Stimulated activated naive B cell treated with anti-CD40 and anti-IgM and Interleukin-4, amounts not matched to agents 10 μg/mL and 1 μg/mL and 100 μg/mL, for 72 hours (primary cell): Measurements from ENCODE around the gene RGS8.
A peak's percentile ranks its signal among the peaks of the same experiment; 100 is the strongest.

Experiments
- ATAC-seq, 2 donors: fragments of 150-1000 bp; cut with Tn5 transposase; replicated peaks; 2 replicates each; pipeline ENCODE4 v1.10.0; 2021; ENCODE audit warnings: moderate library complexity in 1 of 2
- DNase-seq: peaks from one replicate; pipeline ENCODE4 v3.0.0; 2021
- H3K27ac Mint-ChIP-seq: one replicate; pipeline ENCODE4 v1.8.0; 2022; ENCODE audit warnings: mild to moderate bottlenecking, mixed read lengths
- H3K27me3 Mint-ChIP-seq, 2 donors: one replicate each; pipeline ENCODE4 v1.8.0; 2022; ENCODE audit warnings: mixed read lengths in 2 of 2
- H3K36me3 Mint-ChIP-seq, 2 donors: one replicate each; pipeline ENCODE4 v1.8.0; 2022; ENCODE audit warnings: mixed read lengths in 2 of 2, mild to moderate bottlenecking in 1 of 2
- H3K4me1 Mint-ChIP-seq, 2 donors: one replicate each; pipeline ENCODE4 v1.8.0; 2022; ENCODE audit warnings: mixed read lengths in 2 of 2, mild to moderate bottlenecking in 1 of 2
- H3K4me3 Mint-ChIP-seq, 2 donors: one replicate each; pipeline ENCODE4 v1.8.0; 2022; ENCODE audit warnings: mild to moderate bottlenecking in 2 of 2, mixed read lengths in 2 of 2, moderate library complexity in 1 of 2
- H3K9me3 Mint-ChIP-seq, 2 donors: one replicate each; pipeline ENCODE4 v1.8.0; 2022; ENCODE audit warnings: mixed read lengths in 2 of 2, mild to moderate bottlenecking in 1 of 2

RGS8 gene

GRCh38 chr1:182672487-182672836 is 11.9 kb downstream of the RGS8 start:
- Mint-ChIP-seq H3K9me3 (no peaks in the 10 kb centered on the region), H3K36me3 (no peaks in the 10 kb centered on the region), H3K27me3 (peaks cover 34 to 47% of the 10 kb centered on the region in 2 donors)

GRCh38 chr1:182671750-182672486 is 12.5 kb downstream of the RGS8 start:
- peak in 1 of 2 donors; percentile 72 for ATAC-seq
- Mint-ChIP-seq H3K27me3 (peaks cover 34 to 47% of the 10 kb centered on the region in 2 donors), H3K27ac (no peak overlapping the region)

More at GRCh38 chr1:182672487-182672836, 11.9 kb downstream of the RGS8 start:
- no peak for DNase-seq
- no peak overlapping the region for H3K27ac Mint-ChIP-seq
- H3K4me3 Mint-ChIP-seq: no peak overlapping the region
- H3K4me1 Mint-ChIP-seq: peaks cover 5 to 8% of the 10 kb centered on the region in 2 donors
- no peak for ATAC-seq

GRCh38 chr1:182670032-182670749 is 14.2 kb downstream of the RGS8 start:
- no peak for DNase-seq
- no peak for ATAC-seq
- no peak overlapping the region for H3K4me3 Mint-ChIP-seq
- H3K27ac Mint-ChIP-seq: no peak overlapping the region
- peaks cover 30 to 43% of the 10 kb centered on the region in 2 donors for H3K27me3 Mint-ChIP-seq
- H3K4me1 Mint-ChIP-seq: peaks cover 0 to 1% of the 10 kb centered on the region in 2 donors
- no peaks in the 10 kb centered on the region for H3K9me3 Mint-ChIP-seq
- H3K36me3 Mint-ChIP-seq: no peaks in the 10 kb centered on the region

More at GRCh38 chr1:182671750-182672486, 12.5 kb downstream of the RGS8 start:
- Mint-ChIP-seq H3K9me3 (no peaks in the 10 kb centered on the region), H3K4me3 (no peak overlapping the region), H3K36me3 (no peaks in the 10 kb centered on the region), H3K4me1 (peaks cover 5 to 6% of the 10 kb centered on the region in 2 donors)
- no peak for DNase-seq

GRCh38 chr1:182669266-182669665 is 15.1 kb downstream of the RGS8 start:
- H3K4me1 Mint-ChIP-seq: peaks cover 0 to 1% of the 10 kb centered on the region in 2 donors
- no peaks in the 10 kb centered on the region for H3K36me3 Mint-ChIP-seq
- ATAC-seq (no peak), DNase-seq (no peak)
- no peak overlapping the region for H3K4me3 Mint-ChIP-seq
- H3K27ac Mint-ChIP-seq: no peak overlapping the region
- H3K9me3 Mint-ChIP-seq: no peaks in the 10 kb centered on the region
- H3K27me3 Mint-ChIP-seq: peaks cover 32 to 37% of the 10 kb centered on the region in 2 donors

- H3K27me3 Mint-ChIP-seq: peaks cover 32% of the 10 kb centered on the region in 2 donors
- H3K4me3 Mint-ChIP-seq: no peak overlapping the region
- no peaks in the 10 kb centered on the region for H3K36me3 Mint-ChIP-seq
Measured at GRCh38 chr1:182668521-182669054, 15.8 kb downstream of the RGS8 start.

GRCh38 chr1:182667848-182668505 is 16.4 kb downstream of the RGS8 start:
- Mint-ChIP-seq H3K4me1 (peaks cover 0 to 1% of the 10 kb centered on the region in 2 donors), H3K9me3 (no peaks in the 10 kb centered on the region), H3K4me3 (no peak overlapping the region), H3K36me3 (no peaks in the 10 kb centered on the region), H3K27ac (no peak overlapping the region), H3K27me3 (peaks cover 32% of the 10 kb centered on the region in 2 donors)
- DNase-seq (no peak), ATAC-seq (no peak)

More at GRCh38 chr1:182668521-182669054, 15.8 kb downstream of the RGS8 start:
- DNase-seq (no peak), ATAC-seq (no peak)
- H3K4me1 Mint-ChIP-seq: peaks cover 0 to 1% of the 10 kb centered on the region in 2 donors
- H3K27ac Mint-ChIP-seq: no peak overlapping the region
- H3K9me3 Mint-ChIP-seq: no peaks in the 10 kb centered on the region

GRCh38 chr1:182666706-182667105 is 17.7 kb downstream of the RGS8 start:
- peaks cover 0 to 1% of the 10 kb centered on the region in 2 donors for H3K4me1 Mint-ChIP-seq
- no peaks in the 10 kb centered on the region for H3K9me3 Mint-ChIP-seq
- no peak overlapping the region for H3K4me3 Mint-ChIP-seq
- no peak overlapping the region for H3K27ac Mint-ChIP-seq
- no peak for ATAC-seq
- H3K36me3 Mint-ChIP-seq: no peaks in the 10 kb centered on the region
- no peak for DNase-seq
- H3K27me3 Mint-ChIP-seq: peaks cover 23 to 26% of the 10 kb centered on the region in 2 donors

- H3K36me3 Mint-ChIP-seq: no peaks in the 10 kb centered on the region
- ATAC-seq: no peak
- DNase-seq: no peak
Measured at GRCh38 chr1:182664296-182664695, 20.1 kb downstream of the RGS8 start.

GRCh38 chr1:182662956-182663355 is 21.4 kb downstream of the RGS8 start:
- Mint-ChIP-seq H3K27me3 (peaks cover 4 to 12% of the 10 kb centered on the region in 2 donors), H3K27ac (no peak overlapping the region), H3K4me1 (no peaks in the 10 kb centered on the region), H3K9me3 (no peaks in the 10 kb centered on the region), H3K36me3 (no peaks in the 10 kb centered on the region), H3K4me3 (no peak overlapping the region)
- no peak for DNase-seq
- no peak for ATAC-seq

More at GRCh38 chr1:182664296-182664695, 20.1 kb downstream of the RGS8 start:
- Mint-ChIP-seq H3K27ac (no peak overlapping the region), H3K4me3 (no peak overlapping the region), H3K9me3 (no peaks in the 10 kb centered on the region), H3K27me3 (peaks cover 6 to 8% of the 10 kb centered on the region in 2 donors), H3K4me1 (peaks cover 0 to under 1% of the 10 kb centered on the region in 2 donors)

- Mint-ChIP-seq H3K9me3 (no peaks in the 10 kb centered on the region), H3K27me3 (peaks cover 5 to 19% of the 10 kb centered on the region in 2 donors), H3K27ac (no peak overlapping the region), H3K4me3 (no peak overlapping the region), H3K36me3 (no peaks in the 10 kb centered on the region), H3K4me1 (no peaks in the 10 kb centered on the region)
- DNase-seq (no peak), ATAC-seq (no peak)
Measured at GRCh38 chr1:182662121-182662890, 22.1 kb downstream of the RGS8 start.

GRCh38 chr1:182658055-182658454 is 26.3 kb downstream of the RGS8 start:
- Mint-ChIP-seq H3K36me3 (no peaks in the 10 kb centered on the region), H3K27ac (no peak overlapping the region), H3K4me3 (no peak overlapping the region), H3K4me1 (no peaks in the 10 kb centered on the region), H3K27me3 (peaks cover 4 to 28% of the 10 kb centered on the region in 2 donors), H3K9me3 (no peaks in the 10 kb centered on the region)
- DNase-seq (no peak), ATAC-seq (no peak)

GRCh38 chr1:182656842-182657397 is 27.5 kb downstream of the RGS8 start:
- H3K4me3 Mint-ChIP-seq: no peak overlapping the region
- DNase-seq (no peak), ATAC-seq (no peak)
- peaks cover 4 to 22% of the 10 kb centered on the region in 2 donors for H3K27me3 Mint-ChIP-seq
- peak overlapping the region; percentile 66 for H3K27ac Mint-ChIP-seq
- H3K9me3 Mint-ChIP-seq: no peaks in the 10 kb centered on the region
- no peaks in the 10 kb centered on the region for H3K4me1 Mint-ChIP-seq
- no peaks in the 10 kb centered on the region for H3K36me3 Mint-ChIP-seq

- ATAC-seq: no peak
- no peak for DNase-seq
- H3K27ac Mint-ChIP-seq: no peak overlapping the region
- H3K4me3 Mint-ChIP-seq: no peak overlapping the region
- peaks cover 4 to 20% of the 10 kb centered on the region in 2 donors for H3K27me3 Mint-ChIP-seq
- H3K4me1 Mint-ChIP-seq: peaks cover 2 to 7% of the 10 kb centered on the region in 2 donors
- no peaks in the 10 kb centered on the region for H3K36me3 Mint-ChIP-seq
- no peaks in the 10 kb centered on the region for H3K9me3 Mint-ChIP-seq
Measured at GRCh38 chr1:182653986-182654385, 30.4 kb downstream of the RGS8 start.
